ENCODE measurements around the gene CRYGS.

Gene CRYGS

DNA sequence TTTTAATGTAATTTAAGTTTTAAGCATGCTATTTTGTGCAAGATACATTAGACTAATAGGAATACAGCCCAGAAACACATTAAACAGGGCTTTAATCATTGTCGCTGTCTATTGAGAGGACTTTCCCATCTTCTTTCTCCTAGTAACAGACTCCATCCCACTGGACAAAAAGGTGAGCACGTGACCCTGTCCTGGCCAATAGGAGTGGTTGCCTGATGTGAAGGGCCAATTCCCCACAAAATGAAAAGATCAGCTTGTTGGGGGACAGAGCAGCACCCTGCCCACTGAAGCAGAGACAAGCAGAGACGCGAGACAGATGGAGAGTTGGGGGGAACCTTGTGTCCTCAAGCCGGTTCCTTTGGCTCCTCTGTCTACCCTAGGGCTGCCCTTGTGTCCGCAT is 21.2 kb downstream of the CRYGS start:
- TF ChIP-seq, protein P1, sequence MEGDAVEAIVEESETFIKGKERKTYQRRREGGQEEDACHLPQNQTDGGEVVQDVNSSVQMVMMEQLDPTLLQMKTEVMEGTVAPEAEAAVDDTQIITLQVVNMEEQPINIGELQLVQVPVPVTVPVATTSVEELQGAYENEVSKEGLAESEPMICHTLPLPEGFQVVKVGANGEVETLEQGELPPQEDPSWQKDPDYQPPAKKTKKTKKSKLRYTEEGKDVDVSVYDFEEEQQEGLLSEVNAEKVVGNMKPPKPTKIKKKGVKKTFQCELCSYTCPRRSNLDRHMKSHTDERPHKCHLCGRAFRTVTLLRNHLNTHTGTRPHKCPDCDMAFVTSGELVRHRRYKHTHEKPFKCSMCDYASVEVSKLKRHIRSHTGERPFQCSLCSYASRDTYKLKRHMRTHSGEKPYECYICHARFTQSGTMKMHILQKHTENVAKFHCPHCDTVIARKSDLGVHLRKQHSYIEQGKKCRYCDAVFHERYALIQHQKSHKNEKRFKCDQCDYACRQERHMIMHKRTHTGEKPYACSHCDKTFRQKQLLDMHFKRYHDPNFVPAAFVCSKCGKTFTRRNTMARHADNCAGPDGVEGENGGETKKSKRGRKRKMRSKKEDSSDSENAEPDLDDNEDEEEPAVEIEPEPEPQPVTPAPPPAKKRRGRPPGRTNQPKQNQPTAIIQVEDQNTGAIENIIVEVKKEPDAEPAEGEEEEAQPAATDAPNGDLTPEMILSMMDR (conservative IDR thresholded peaks at IDR 0.05; ENCODE audit: low read depth): no peak
- POLR2A ChIA-PET (ENCODE audit: low non-redundant PET): no interaction called here
- no peak overlapping the region for H3K27ac ChIP-seq
- CTCF ChIA-PET: no interaction called here
- DNase-seq (ENCODE audit: low spot score): no peak

DNA sequence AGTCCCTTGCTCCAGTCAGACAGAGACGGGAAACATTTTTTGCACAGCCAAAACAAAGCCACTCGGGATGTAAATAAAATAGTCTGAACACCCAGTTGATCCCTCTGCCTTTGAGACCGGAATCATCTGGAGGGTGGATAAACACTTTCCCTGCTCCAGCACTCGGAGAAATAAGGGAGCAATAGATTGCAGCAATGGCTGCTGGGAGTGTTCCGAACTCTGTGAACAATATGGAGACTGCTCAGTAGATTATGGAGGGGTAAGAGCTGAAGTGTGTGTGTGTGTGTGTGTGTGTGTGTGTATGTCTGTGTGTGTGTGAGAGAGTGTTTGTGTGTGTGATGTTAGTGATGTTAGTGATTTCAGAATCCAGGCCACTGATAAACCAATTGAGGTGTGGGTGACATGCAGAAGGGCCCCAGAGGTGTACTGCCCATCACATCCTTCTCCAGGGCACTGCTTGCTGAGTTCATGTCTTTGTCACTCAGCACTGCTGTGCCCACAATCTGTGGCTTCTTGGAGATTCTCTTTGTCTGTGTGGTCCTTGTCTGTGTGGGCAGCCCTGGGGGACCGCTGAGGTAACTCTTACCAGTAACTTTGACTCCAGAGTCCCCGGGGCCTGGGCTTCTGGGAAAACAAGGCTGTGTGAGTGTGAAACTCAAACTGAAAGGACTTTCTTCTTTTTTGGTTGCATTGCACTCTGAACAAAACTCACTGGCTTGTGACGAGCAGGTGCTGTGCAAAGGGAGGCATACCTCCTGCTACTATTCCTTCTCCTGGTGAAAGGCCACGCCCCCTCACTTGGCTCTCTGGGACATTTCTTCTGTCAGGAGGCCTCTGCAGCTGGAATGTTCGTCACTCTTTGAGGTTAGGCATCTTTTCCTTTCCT is 23.0 kb downstream of the CRYGS start:
- POLR2A ChIA-PET (ENCODE audit: low non-redundant PET): no interaction called here
- TF ChIP-seq, protein P1 (conservative IDR thresholded peaks at IDR 0.05; ENCODE audit: low read depth): no peak
- no peak overlapping the region for H3K27ac ChIP-seq
- CTCF ChIA-PET: no interaction called here
- no peak for DNase-seq (ENCODE audit: low spot score)

DNA sequence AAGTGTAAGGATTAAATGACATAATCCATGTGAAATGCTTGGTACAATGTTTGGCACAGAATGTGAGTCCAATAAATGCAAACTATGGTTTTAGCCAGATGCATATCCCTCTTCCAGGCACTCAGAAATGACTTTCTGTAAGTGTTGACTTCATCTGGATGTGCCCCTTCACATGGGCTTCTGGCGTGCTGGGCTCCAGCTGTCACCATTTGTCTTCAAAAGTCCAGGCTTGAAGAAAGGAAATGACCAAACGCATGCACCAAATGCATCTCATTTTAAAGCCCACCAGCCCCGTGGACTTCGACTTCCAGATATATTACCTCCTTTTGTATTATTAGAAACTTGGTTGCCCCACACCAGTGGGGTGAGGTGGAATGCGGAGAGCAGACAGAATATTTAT is 23.7 kb downstream of the CRYGS start:
- H3K27ac ChIP-seq: no peak overlapping the region
- POLR2A ChIA-PET (ENCODE audit: low non-redundant PET): no interaction called here
- DNase-seq (ENCODE audit: low spot score): no peak
- CTCF ChIA-PET: interaction anchor here (0.7 kb wide), 1 partner anchor 1810 kb away, joined by 3 read pairs; no protein-coding TSS in a partner anchor
- TF ChIP-seq, protein P1 (conservative IDR thresholded peaks at IDR 0.05; ENCODE audit: low read depth): no peak

DNA sequence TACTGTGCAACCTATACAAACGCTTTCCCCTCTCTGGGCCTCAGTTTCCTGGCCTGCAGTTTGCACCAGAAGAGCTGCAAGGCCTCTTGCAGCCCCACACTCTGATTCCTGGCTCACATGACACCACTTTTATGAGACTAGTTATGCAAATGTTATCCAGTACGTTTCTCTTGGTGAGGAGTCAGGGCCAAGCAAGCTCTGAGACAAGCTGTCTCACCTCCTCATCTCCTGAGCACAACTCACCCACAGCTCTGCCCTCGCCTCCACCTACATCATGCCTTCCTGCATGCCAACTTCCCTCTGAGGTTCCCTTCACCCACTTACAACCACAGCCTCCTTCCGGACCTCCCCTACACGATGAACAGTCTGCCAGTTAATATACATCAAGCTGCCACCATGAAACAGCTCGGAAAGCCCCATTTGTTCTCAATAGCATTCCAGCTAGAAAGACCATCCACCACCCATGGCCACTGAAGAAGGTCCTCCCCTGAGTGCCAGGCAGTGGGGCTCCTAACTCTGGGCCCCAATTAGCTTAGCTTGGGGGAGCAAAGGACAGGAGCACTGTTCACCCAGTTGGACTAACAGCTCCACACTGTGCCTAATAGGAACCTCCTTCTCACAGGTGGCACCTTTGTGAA is 25.0 kb downstream of the CRYGS start:
- H3K27ac ChIP-seq: no peak overlapping the region
- TF ChIP-seq, protein P1 (conservative IDR thresholded peaks at IDR 0.05; ENCODE audit: low read depth): no peak
- no peak for DNase-seq (ENCODE audit: low spot score)
- ChIA-PET CTCF (interaction anchor here (0.7 to 1.3 kb wide), 3 partner anchors 280 to 576 kb away, joined by 3 to 4 read pairs (median 3); no protein-coding TSS in a partner anchor), POLR2A (ENCODE audit: low non-redundant PET) (no interaction called here)

DNA sequence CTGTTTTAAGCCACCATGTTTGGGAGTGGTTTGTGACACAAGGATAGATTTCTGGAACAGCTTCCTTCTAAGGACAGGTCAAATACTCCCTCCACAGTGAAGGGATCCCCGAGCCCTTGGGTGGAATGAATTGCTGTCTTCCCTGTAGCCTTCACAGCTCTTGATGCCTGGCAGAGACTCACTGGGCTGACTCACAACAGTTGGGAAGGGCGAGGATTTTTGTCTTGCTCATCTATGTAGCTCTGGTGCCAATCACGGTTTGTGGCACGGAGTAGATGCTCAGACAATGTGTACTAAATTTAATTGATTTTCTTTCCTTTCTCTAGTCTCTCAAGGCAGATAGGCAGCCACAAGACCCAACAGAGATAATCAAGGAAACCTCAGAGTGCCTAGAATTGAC is 27.0 kb downstream of the CRYGS start:
- DNase-seq (ENCODE audit: low spot score): no peak
- TF ChIP-seq, protein P1 (conservative IDR thresholded peaks at IDR 0.05; ENCODE audit: low read depth): no peak
- ChIA-PET POLR2A (ENCODE audit: low non-redundant PET) (interaction anchor here (0.6 kb wide), 1 partner anchor 222 kb away, joined by 3 read pairs; no protein-coding TSS in a partner anchor), CTCF (interaction anchor here (0.6 kb wide), 3 partner anchors 23 to 481 kb away, joined by 3 to 6 read pairs (median 3); no protein-coding TSS in a partner anchor)
- H3K27ac ChIP-seq: no peak overlapping the region

DNA sequence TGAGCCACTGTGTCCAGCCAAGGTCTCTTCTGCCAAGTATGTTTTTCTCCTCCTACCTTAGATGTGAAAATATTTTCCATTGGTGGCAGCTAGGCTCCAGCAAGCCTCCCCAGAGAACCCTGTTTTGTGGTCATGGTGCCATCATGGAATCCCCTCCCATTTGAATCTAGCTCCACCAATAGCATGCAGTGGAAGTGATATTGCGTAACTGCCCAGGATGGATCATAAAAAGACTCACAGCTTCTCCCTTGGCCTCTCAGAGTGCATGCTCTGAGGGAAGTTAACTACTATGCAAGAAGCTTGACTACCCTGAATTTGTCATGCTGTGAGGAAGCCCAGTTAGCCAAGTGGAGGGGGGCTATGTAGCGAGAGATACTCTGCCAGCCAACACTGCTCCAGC is 27.5 kb downstream of the CRYGS start:
- CTCF ChIA-PET: interaction anchor here (0.6 kb wide), 2 partner anchors 23 to 481 kb away, joined by 3 read pairs; no protein-coding TSS in a partner anchor

More for the DNA sequence above, 27.5 kb downstream of the CRYGS start:
- POLR2A ChIA-PET (ENCODE audit: low non-redundant PET): no interaction called here
- H3K27ac ChIP-seq: no peak overlapping the region
- TF ChIP-seq, protein P1 (conservative IDR thresholded peaks at IDR 0.05; ENCODE audit: low read depth): no peak
- DNase-seq (ENCODE audit: low spot score): no peak

Data from RWPE1 (cell line).